ENCODE results near the gene AKAP13. TPM values are rescaled to one million over a fixed set of nuclear protein-coding genes. Genes with fewer than 3 reads are reported as not detected.

The AKAP13 gene
- total and polyA plus RNA-seq, 2 of the 13 experiments (the other 11 are each of a cell fraction or from before 2014, with no cell fraction given), result 6.7 to 27.1 TPM

GRCh38 chr15:85649372-85649771 is 269.0 kb downstream of the AKAP13 start (continued):
- TF ChIP-seq GATAD2A (CRISPR knock-in tag; IDR thresholded peaks at IDR 0.05) (peak; percentile 32; the same call in 1 of the 2 replicates), POLR2A (IDR thresholded peaks at IDR 0.05; ENCODE audit: insufficient read depth in 1 of 2, low read depth in 2 of 2, low read length in 2 of 2) (no peak), PITX1 (CRISPR knock-in tag; IDR thresholded peaks at IDR 0.05) (no peak), FOSL2 (CRISPR knock-in tag; IDR thresholded peaks at IDR 0.05) (peak; percentile 54; the same call in 1 of the 2 replicates), RBM22 (optimal IDR thresholded peaks at IDR 0.05; ENCODE audit: low read length) (no peak), CCDC6 (CRISPR knock-in tag; IDR thresholded peaks at IDR 0.05) (no peak), TOPORS (CRISPR knock-in tag; IDR thresholded peaks at IDR 0.05) (no peak), ZNF337 (CRISPR knock-in tag; IDR thresholded peaks at IDR 0.05; ENCODE audit: borderline replicate concordance, low read depth) (no peak), ZNF652 (CRISPR knock-in tag; IDR thresholded peaks at IDR 0.05; ENCODE audit: borderline replicate concordance, low read depth) (peak; percentile 85), ZNF749 (CRISPR knock-in tag; IDR thresholded peaks at IDR 0.05; ENCODE audit: borderline replicate concordance) (no peak), HOXA3 (CRISPR knock-in tag; IDR thresholded peaks at IDR 0.05) (peak; percentile 82), GPN1 (CRISPR knock-in tag; IDR thresholded peaks at IDR 0.05; ENCODE audit: borderline replicate concordance) (no peak), ZSCAN9 (CRISPR knock-in tag; IDR thresholded peaks at IDR 0.05; ENCODE audit: borderline replicate concordance) (no peak), EHMT2 (IDR thresholded peaks at IDR 0.05; ENCODE audit: borderline replicate concordance, low read depth, low read length) (no peak), ZNF549 (CRISPR knock-in tag; IDR thresholded peaks at IDR 0.05) (no peak), ZBTB38 (CRISPR knock-in tag; IDR thresholded peaks at IDR 0.05) (no peak), NR2C2 (CRISPR knock-in tag; IDR thresholded peaks at IDR 0.05; ENCODE audit: borderline replicate concordance) (peak; percentile 34; the same call in 1 of the 2 replicates), HMG20A (CRISPR knock-in tag; IDR thresholded peaks at IDR 0.05; ENCODE audit: borderline replicate concordance) (peak; percentile 29; the same call in 1 of the 2 replicates), HNF1A (IDR thresholded peaks at IDR 0.05; ENCODE audit: low read depth) (no peak), HNF1A (CRISPR knock-in tag; IDR thresholded peaks at IDR 0.05; ENCODE audit: borderline replicate concordance) (no peak), MXD4 (CRISPR knock-in tag; IDR thresholded peaks at IDR 0.05) (no peak), ZZZ3 (CRISPR knock-in tag; IDR thresholded peaks at IDR 0.05; ENCODE audit: borderline replicate concordance) (no peak), TCF12 (IDR thresholded peaks at IDR 0.05) (no peak), TCF12 (CRISPR knock-in tag; IDR thresholded peaks at IDR 0.05) (no peak), BORCS8-MEF2B (CRISPR knock-in tag; IDR thresholded peaks at IDR 0.05) (no peak), ZNF547 (CRISPR knock-in tag; IDR thresholded peaks at IDR 0.05) (no peak)
- TF ChIP-seq, protein P1, sequence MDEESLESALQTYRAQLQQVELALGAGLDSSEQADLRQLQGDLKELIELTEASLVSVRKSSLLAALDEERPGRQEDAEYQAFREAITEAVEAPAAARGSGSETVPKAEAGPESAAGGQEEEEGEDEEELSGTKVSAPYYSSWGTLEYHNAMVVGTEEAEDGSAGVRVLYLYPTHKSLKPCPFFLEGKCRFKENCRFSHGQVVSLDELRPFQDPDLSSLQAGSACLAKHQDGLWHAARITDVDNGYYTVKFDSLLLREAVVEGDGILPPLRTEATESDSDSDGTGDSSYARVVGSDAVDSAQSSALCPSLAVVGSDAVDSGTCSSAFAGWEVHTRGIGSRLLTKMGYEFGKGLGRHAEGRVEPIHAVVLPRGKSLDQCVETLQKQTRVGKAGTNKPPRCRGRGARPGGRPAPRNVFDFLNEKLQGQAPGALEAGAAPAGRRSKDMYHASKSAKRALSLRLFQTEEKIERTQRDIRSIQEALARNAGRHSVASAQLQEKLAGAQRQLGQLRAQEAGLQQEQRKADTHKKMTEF (CRISPR knock-in tag; IDR thresholded peaks at IDR 0.05), result no peak
- TF ChIP-seq, protein P2, sequence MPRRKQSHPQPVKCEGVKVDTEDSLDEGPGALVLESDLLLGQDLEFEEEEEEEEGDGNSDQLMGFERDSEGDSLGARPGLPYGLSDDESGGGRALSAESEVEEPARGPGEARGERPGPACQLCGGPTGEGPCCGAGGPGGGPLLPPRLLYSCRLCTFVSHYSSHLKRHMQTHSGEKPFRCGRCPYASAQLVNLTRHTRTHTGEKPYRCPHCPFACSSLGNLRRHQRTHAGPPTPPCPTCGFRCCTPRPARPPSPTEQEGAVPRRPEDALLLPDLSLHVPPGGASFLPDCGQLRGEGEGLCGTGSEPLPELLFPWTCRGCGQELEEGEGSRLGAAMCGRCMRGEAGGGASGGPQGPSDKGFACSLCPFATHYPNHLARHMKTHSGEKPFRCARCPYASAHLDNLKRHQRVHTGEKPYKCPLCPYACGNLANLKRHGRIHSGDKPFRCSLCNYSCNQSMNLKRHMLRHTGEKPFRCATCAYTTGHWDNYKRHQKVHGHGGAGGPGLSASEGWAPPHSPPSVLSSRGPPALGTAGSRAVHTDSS (CRISPR knock-in tag; conservative IDR thresholded peaks at IDR 0.05), result no peak
